ENCODE measurements around the gene PPDPF. TPM values are rescaled to one million over a fixed set of nuclear protein-coding genes. Genes with fewer than 3 reads are reported as not detected.

The PPDPF gene
- total and polyA plus RNA-seq, 2 of the 8 experiments (the other 6 are each of a cell fraction or from before 2014, with no cell fraction given) = 30.5 to 138 TPM

DNA sequence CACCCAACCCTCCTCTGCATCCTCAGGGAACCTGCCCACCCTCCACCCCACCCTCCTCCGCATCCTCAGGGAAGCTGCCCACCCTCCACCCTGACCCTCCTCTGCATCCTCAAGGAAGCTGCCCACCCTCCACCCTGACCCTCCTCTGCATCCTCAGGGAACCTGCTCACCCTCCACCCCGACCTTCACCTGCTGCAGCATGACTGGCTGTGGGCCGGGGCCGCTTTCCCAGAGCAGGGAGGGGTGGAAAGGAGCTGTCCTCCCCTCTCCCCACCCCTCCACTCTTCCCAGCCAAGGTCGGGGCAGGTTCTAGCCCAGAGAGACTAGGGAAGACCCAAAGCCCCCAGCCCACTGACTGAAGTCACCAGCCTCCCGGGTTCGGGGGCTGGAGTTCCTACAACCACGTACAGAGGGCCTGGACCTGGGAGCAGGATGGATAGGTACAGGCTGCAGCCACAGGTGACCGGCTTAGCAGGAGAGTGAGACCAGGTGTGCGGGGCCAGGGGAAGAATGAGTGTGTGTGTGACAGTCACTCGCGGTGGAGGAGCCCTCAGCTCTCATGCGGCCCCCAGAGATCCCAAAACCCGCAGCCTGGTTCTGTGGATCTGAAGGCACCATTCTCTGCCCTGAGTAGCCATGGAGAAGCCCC lies 33.3 kb upstream of the PPDPF start:
- no peak overlapping the region for H3K23ac ChIP-seq (ENCODE audit: insufficient read length)
- H3K79me2 ChIP-seq (ENCODE audit: control insufficient read depth in 1 of 2, insufficient read depth in 2 of 2, low read length in 2 of 2) = no peaks in the 10 kb centered on the region
- H3K18ac ChIP-seq (ENCODE audit: extremely low read depth, low read length) = peak overlapping the region; percentile 48; the same call in 1 of the 2 replicates
- H2BK120ac ChIP-seq (replicated peaks; ENCODE audit: low read depth, low read length) = no peak overlapping the region
- H3K9me3 ChIP-seq (ENCODE audit: insufficient read depth in 2 of 2, low read depth in 1 of 2, low read length in 1 of 2) = peaks cover 4% of the 10 kb centered on the region in 2 experiments; a peak in 1 of 4 replicates
- 0 out of 2 replicates have a peak overlapping the region, but pooled peaks have one; percentile 9 for H2BK5ac ChIP-seq (ENCODE audit: low read depth, low read length)
- peak overlapping the region; percentile 25 for H4K91ac ChIP-seq (replicated peaks; ENCODE audit: insufficient read length, low read length)
- no peak overlapping the region for H2AK5ac ChIP-seq (ENCODE audit: low read depth, low read length)
- H3K14ac ChIP-seq (ENCODE audit: insufficient read length) = no peak overlapping the region
- CTCF ChIA-PET (ENCODE audit: partially characterized antibody) = interaction anchor here (1.3 to 1.4 kb wide), 2 partner anchors 9 to 10 kb away, joined by 3 to 6 read pairs; no protein-coding TSS in a partner anchor
- peaks cover 0 to 19% (median 8%) of the 10 kb centered on the region in 4 experiments; a peak in 5 of 7 replicates for H3K4me1 ChIP-seq (replicated peaks in 1 of 4; ENCODE audit: control insufficient read depth in 3 of 4, insufficient read depth in 4 of 4, low read length in 3 of 4)
- H4K8ac ChIP-seq (ENCODE audit: extremely low read depth, insufficient read depth, low read length) = no peak overlapping the region
- no peaks in the 10 kb centered on the region for H3K79me1 ChIP-seq (ENCODE audit: low read depth, low read length)
- H3K4ac ChIP-seq (replicated peaks; ENCODE audit: insufficient read length, low read depth, low read length) = no peak overlapping the region
- no peak overlapping the region for H2BK15ac ChIP-seq (ENCODE audit: low read length)
- H3K4me3 ChIP-seq (ENCODE audit: extremely low read depth in 1 of 4, insufficient read depth in 2 of 4, low read depth in 3 of 4, low read length in 4 of 4) = peak overlapping the region in 1 of 4 experiments; percentile 51; a peak in 2 of 8 replicates
- H3K36me3 ChIP-seq (ENCODE audit: control insufficient read depth in 2 of 4, insufficient read depth in 4 of 4, low read length in 3 of 4) = peaks cover 0 to 4% (median 0%) of the 10 kb centered on the region in 4 experiments; a peak in 5 of 8 replicates
- no peak overlapping the region for H2BK20ac ChIP-seq (ENCODE audit: low read length)
- POLR2A ChIA-PET (ENCODE audit: partially characterized antibody) = interaction anchor here (0.7 to 1.5 kb wide), 3 partner anchors 9 to 45 kb away, joined by 3 to 4 read pairs (median 4); no protein-coding TSS in a partner anchor
- no peak overlapping the region for H3K56ac ChIP-seq (replicated peaks; ENCODE audit: insufficient read length, low read depth, low read length)
- peak in 1 of 2 experiments; percentile 52 for DNase-seq (ENCODE audit: low read depth in 1 of 2, low spot score in 2 of 2)
- H3K4me2 ChIP-seq (ENCODE audit: insufficient read depth in 1 of 2, low read depth in 2 of 2, low read length in 2 of 2) = peak overlapping the region; percentile 63 to 65; a peak in 2 of 4 replicates
- H2AFZ ChIP-seq (ENCODE audit: low read length) = no peak overlapping the region
- FAIRE-seq = no peak
- no peak overlapping the region for H4K5ac ChIP-seq (ENCODE audit: insufficient read length, low read depth, low read length)
- no peak overlapping the region for H2BK12ac ChIP-seq (ENCODE audit: low read depth, low read length)
- no peak overlapping the region for H3K27ac ChIP-seq (ENCODE audit: low read depth, low read length)
- WGBS, 2 experiments (ENCODE audit: extremely low coverage in 1 of 2, insufficient coverage in 1 of 2, insufficient read length in 1 of 2, insufficient replicate concordance in 2 of 2, low coverage in 1 of 2, low lambda C conversion rate in 2 of 2, missing lambda C conversion rate in 1 of 2) = 70% methylated on average over 12 of the region's 14 CpGs; no CpG with 5 or more reads in 1 of the 2 experiments
- peaks cover 0 to 21% (median 15%) of the 10 kb centered on the region in 4 experiments; a peak in 6 of 7 replicates for H3K27me3 ChIP-seq (replicated peaks in 1 of 4; ENCODE audit: control insufficient read depth in 3 of 4, extremely low read depth in 1 of 4, insufficient read depth in 3 of 4, low read length in 3 of 4)
- H3K9ac ChIP-seq (replicated peaks in 1 of 4; ENCODE audit: extremely low read depth in 1 of 4, low read depth in 3 of 4, low read length in 3 of 4) = no peak overlapping the region
- peaks cover 10% of the 10 kb centered on the region; the same call in 1 of the 2 replicates for H3K23me2 ChIP-seq (ENCODE audit: low read depth, low read length)
- peaks cover 0 to 5% of the 10 kb centered on the region in 2 experiments for H4K20me1 ChIP-seq (replicated peaks in 1 of 2; ENCODE audit: control insufficient read depth in 1 of 2, insufficient read depth in 2 of 2, low read length in 2 of 2)
- TF ChIP-seq CHD1 (IDR thresholded peaks at IDR 0.05; ENCODE audit: low read depth, low read length) = no peak
- TF ChIP-seq TAF1 (IDR thresholded peaks at IDR 0.05; ENCODE audit: low read depth, low read length) = no peak
- TF ChIP-seq KDM5A (IDR thresholded peaks at IDR 0.05; ENCODE audit: low read length) = no peak
- TF ChIP-seq HDAC2 (IDR thresholded peaks at IDR 0.05; ENCODE audit: borderline replicate concordance in 1 of 2, low read depth in 2 of 2, low read length in 2 of 2) = no peak
- TF ChIP-seq SIX5 (IDR thresholded peaks at IDR 0.05; ENCODE audit: low read depth, low read length) = no peak
- no peak for TF ChIP-seq RNF2 (IDR thresholded peaks at IDR 0.05; ENCODE audit: borderline replicate concordance, low read depth, low read length, missing control alignments, poor library complexity, severe bottlenecking)
- no peak for TF ChIP-seq CTBP2 (IDR thresholded peaks at IDR 0.05; ENCODE audit: borderline replicate concordance, insufficient read depth, insufficient read length, low read length)
- no peak for TF ChIP-seq CREB1 (IDR thresholded peaks at IDR 0.05)
- no peak for TF ChIP-seq SP4 (IDR thresholded peaks at IDR 0.05; ENCODE audit: low read length)
- no peak for TF ChIP-seq EGR1 (IDR thresholded peaks at IDR 0.05; ENCODE audit: borderline replicate concordance, low read depth, low read length)
- no peak for TF ChIP-seq GTF2F1 (IDR thresholded peaks at IDR 0.05; ENCODE audit: borderline replicate concordance, low read depth, low read length)
- no peak for TF ChIP-seq SAP30 (IDR thresholded peaks at IDR 0.05; ENCODE audit: insufficient read depth, insufficient replicate concordance, low read length)

All from H1 (cell line).